Endothelial cell (in vitro differentiated cells): ENCODE measurements around the gene LGALS9B. TPM values are rescaled to one million over a fixed set of nuclear protein-coding genes. Genes with fewer than 3 reads are reported as not detected.
"Not testable (repeated sequence)": the region's sequence is repeated elsewhere in the genome, so short reads cannot be mapped to it uniquely, and the experiment has no call there.

Source experiments
- DNase-seq: peaks from one replicate; pipeline ENCODE4 v3.0.0; 2021; ENCODE audit warnings: low spot score
- H3K27ac Mint-ChIP-seq: one replicate; pipeline ENCODE4 v1.8.0; 2021; ENCODE audit warnings: mixed read lengths, inconsistent platforms; ENCODE audit not compliant: unreplicated experiment
- H3K27me3 Mint-ChIP-seq: one replicate; pipeline ENCODE4 v1.8.0; 2021; ENCODE audit warnings: mild to moderate bottlenecking, moderate library complexity, mixed read lengths, inconsistent platforms; ENCODE audit not compliant: unreplicated experiment
- H3K36me3 Mint-ChIP-seq: one replicate; pipeline ENCODE4 v1.8.0; 2021; ENCODE audit warnings: mild to moderate bottlenecking, low read depth, mixed read lengths, inconsistent platforms; ENCODE audit not compliant: unreplicated experiment
- H3K4me1 Mint-ChIP-seq: one replicate; pipeline ENCODE4 v1.8.0; 2021; ENCODE audit warnings: mild to moderate bottlenecking, mixed read lengths, inconsistent platforms; ENCODE audit not compliant: unreplicated experiment
- H3K4me3 Mint-ChIP-seq: one replicate; pipeline ENCODE4 v1.8.0; 2021; ENCODE audit warnings: mild to moderate bottlenecking, mixed read lengths, inconsistent platforms; ENCODE audit not compliant: unreplicated experiment
- H3K9me3 Mint-ChIP-seq: one replicate; pipeline ENCODE4 v1.8.0; 2021; ENCODE audit warnings: mixed read lengths, inconsistent platforms; ENCODE audit not compliant: unreplicated experiment
- CTCF ChIP-seq: fragments of 200-600 bp; sonication (generic); IDR thresholded peaks from one replicate; pipeline ENCODE4 v1.5.0; 2021; ENCODE audit warnings: antibody characterized with exemption; ENCODE audit not compliant: unreplicated experiment
- total RNA-seq: library from RNA; stranded (reverse); fragmentation: NEBNext Ultra II Directional; extraction: Animal tissue kit (Norgen Biotek cat#: 25700); gene quantifications from one replicate; pipeline ENCODE4 v1.2.1, GENCODE V29; 2021; ENCODE audit not compliant: unreplicated experiment

The LGALS9B gene
- total RNA-seq, 1 donor from 2014 or later = not detected

GRCh38 chr17:20464854-20465414, 2.4 kb downstream of the LGALS9B start:
- H3K27me3 Mint-ChIP-seq, H3K9me3 Mint-ChIP-seq, DNase-seq, H3K27ac Mint-ChIP-seq, H3K4me3 Mint-ChIP-seq, H3K4me1 Mint-ChIP-seq, H3K36me3 Mint-ChIP-seq: not testable (repeated sequence)

- not testable (repeated sequence) for H3K9me3 Mint-ChIP-seq, H3K36me3 Mint-ChIP-seq, H3K4me1 Mint-ChIP-seq, H3K27me3 Mint-ChIP-seq, H3K4me3 Mint-ChIP-seq, DNase-seq, H3K27ac Mint-ChIP-seq
These were observed 5.2 kb downstream of the LGALS9B start for GRCh38 chr17:20462158-20462557.

GRCh38 chr17:20457848-20458381, 9.4 kb downstream of the LGALS9B start:
- not testable (repeated sequence) for H3K27ac Mint-ChIP-seq, H3K9me3 Mint-ChIP-seq, H3K4me1 Mint-ChIP-seq, H3K27me3 Mint-ChIP-seq, DNase-seq, H3K4me3 Mint-ChIP-seq, H3K36me3 Mint-ChIP-seq

- not testable (repeated sequence) for H3K36me3 Mint-ChIP-seq, H3K27me3 Mint-ChIP-seq, H3K4me1 Mint-ChIP-seq, H3K4me3 Mint-ChIP-seq, DNase-seq, H3K27ac Mint-ChIP-seq, H3K9me3 Mint-ChIP-seq
These were observed 12.2 kb downstream of the LGALS9B start for GRCh38 chr17:20455106-20455505.

DNA sequence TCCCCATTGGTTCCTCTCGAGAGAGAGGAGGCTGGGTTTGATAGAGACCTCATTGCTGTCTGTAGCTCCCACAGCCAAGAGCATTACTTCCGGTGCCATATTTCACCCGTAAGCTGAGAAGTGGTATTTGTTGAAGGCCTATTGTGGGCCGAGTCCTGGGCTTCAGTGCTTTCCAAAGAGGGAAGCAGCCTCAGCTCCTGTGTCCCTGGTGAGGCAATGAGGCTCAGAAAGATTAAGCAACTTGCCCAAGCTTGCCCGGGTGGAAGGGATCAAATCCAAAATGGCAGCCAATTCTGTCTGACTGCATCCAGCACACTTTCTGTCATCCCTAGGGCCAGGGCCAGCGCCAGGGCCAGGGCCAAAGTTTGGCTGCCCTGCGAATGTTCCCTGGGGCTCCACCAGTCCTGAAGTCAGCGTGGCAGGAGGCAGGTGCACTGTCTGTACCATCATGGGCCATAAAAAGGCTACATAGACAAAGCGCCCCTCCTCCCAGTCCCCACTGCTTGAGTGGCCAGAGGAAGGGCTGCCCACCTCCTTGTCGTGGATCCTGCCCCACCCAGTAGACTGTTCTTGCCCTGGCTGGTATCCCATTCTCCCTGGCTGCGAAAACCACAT, 13.4 kb downstream of the LGALS9B start:
- H3K4me3 Mint-ChIP-seq, H3K9me3 Mint-ChIP-seq, H3K27me3 Mint-ChIP-seq, H3K27ac Mint-ChIP-seq, DNase-seq, H3K4me1 Mint-ChIP-seq, H3K36me3 Mint-ChIP-seq: not testable (repeated sequence)

- H3K4me1 Mint-ChIP-seq, DNase-seq, H3K9me3 Mint-ChIP-seq, H3K36me3 Mint-ChIP-seq, H3K27ac Mint-ChIP-seq, H3K27me3 Mint-ChIP-seq, H3K4me3 Mint-ChIP-seq: not testable (repeated sequence)
These were observed 16.5 kb downstream of the LGALS9B start for GRCh38 chr17:20450852-20451251.

DNA sequence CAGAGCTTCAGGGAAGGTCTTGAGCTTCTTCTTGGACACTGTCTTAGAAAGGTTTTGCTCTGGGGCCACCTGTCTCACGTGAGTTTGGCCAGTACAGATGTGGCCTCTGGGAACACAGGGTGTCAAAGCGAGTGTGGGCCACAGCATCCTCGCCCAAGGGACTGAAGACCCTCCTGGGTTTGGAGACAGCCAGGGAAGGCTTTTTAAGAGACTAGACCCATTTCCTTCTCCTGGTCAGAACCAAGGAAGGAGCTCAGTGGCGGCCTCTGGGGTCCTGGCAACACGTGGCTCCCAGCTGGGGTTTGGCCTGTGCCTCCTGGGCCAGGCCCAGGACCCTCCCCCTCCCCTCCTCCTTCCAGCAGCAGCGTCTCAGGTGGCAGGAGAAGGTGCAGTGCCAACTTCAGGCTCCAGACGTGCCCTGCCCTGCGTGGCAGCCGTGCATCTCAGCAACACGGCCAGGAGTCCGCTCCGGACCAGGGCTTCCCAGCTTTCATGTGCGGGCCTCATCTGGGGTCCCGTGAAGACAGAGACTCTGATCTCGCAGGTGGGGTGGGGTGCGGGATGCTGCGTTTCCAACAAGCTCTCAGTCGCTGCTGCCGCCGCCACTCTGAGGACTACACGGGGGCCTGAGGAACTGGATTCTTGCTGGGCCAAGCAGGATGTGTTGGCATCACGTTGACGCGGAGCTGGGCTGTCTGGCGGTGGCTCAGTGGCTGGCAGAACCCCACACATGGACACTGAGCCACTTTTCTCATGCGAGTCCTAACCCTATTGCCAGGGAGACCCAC, 19.6 kb downstream of the LGALS9B start:
- not testable (repeated sequence) for H3K27ac Mint-ChIP-seq, H3K36me3 Mint-ChIP-seq, DNase-seq, H3K4me3 Mint-ChIP-seq, H3K9me3 Mint-ChIP-seq, H3K4me1 Mint-ChIP-seq, H3K27me3 Mint-ChIP-seq

- not testable (repeated sequence) for H3K27me3 Mint-ChIP-seq, DNase-seq, H3K27ac Mint-ChIP-seq, H3K4me3 Mint-ChIP-seq, H3K4me1 Mint-ChIP-seq, H3K36me3 Mint-ChIP-seq, H3K9me3 Mint-ChIP-seq
- TF ChIP-seq CTCF = peak; percentile 24
These were observed 20.4 kb downstream of the LGALS9B start for GRCh38 chr17:20446895-20447294.

DNA sequence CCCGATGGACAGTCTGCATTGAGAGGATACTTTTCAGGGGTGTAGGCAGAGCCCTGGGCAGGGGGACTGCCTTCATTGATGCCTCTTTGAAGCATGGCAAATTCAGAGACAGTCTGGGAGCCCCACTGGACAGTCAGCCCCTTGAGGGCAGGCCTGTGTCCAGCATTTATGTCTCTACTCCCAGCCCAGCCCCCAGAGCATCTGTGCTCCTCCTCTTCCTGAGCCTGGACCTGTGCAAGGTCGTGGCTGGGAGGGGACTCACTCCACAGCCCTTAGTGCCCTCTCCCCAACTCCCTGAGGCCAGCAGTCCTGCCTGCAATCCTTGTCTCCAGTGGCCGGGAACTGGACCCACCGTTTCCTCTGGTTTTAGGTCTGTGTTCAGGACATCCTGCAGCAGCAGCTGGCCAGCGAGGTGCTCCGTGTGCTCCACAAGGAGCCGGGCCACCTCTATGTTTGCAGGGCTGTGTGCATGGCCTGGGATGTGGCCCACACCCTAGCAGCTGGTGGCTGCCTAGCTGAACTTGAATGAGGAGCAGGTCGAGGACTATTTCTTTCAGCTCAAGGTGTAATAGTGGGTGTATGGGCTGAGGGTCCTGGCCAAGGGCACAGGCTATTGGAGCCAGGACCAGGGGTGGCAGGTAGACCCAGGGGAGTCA, 22.6 kb downstream of the LGALS9B start:
- not testable (repeated sequence) for H3K27me3 Mint-ChIP-seq, H3K4me3 Mint-ChIP-seq, H3K4me1 Mint-ChIP-seq, DNase-seq, H3K9me3 Mint-ChIP-seq, H3K36me3 Mint-ChIP-seq, H3K27ac Mint-ChIP-seq

DNA sequence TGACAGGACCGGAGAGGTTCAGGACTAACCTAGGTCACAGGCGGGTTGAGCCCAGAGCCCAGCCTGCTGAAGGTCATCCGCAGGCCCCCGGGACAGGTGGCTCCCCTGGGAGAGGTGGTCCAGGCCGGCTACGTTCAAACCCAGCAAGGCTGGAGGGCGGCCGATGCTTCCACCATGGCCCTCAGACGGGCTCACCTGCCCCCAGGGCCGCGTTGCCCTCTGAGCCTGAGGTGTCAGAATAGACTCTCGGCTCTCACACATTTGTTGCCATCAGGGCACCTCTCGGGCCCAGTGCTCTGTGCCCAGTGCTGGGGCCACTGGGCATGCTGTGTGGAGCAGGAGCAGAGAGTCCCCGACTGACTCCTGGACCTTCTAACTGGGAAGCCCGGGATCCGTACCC, 23.2 kb downstream of the LGALS9B start:
- not testable (repeated sequence) for H3K36me3 Mint-ChIP-seq, H3K9me3 Mint-ChIP-seq, H3K4me3 Mint-ChIP-seq, H3K27ac Mint-ChIP-seq, DNase-seq, H3K27me3 Mint-ChIP-seq, H3K4me1 Mint-ChIP-seq

DNA sequence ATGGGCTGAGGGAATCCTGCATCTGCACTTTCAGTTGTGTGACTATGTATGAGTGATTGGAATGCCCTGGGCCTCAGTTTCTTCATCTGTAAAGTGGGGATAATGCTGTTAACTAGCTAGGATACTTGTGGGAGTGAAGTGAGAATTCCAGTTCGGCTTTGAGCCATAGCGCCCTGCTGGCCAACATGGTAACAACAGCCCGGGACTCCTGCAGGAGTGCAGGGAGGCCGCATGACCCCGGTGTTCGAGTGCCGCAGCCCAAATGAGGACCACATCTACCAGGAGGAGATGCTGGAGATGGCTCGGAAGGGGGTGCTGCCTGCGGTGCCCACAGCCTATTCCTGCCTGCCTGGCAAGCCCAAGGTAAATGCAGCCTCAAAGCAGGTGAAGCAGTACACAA, 23.7 kb downstream of the LGALS9B start:
- H3K27me3 Mint-ChIP-seq, H3K4me1 Mint-ChIP-seq, H3K4me3 Mint-ChIP-seq, DNase-seq, H3K27ac Mint-ChIP-seq, H3K9me3 Mint-ChIP-seq, H3K36me3 Mint-ChIP-seq: not testable (repeated sequence)
